ENCODE measurements around the gene PMAIP1.

- TF ChIP-seq CTCF (IDR thresholded peaks at IDR 0.05) (no peak), POLR2A (IDR thresholded peaks at IDR 0.05) (no peak)
Observed at GRCh38 chr18:59940068-59940467, 40.3 kb downstream of the PMAIP1 start.

Measured in thyroid gland (tissue), 4 donors.